Gastrocnemius medialis (tissue), 4 donors: ENCODE results near the gene GPR142. TPM values are rescaled to one million over a fixed set of nuclear protein-coding genes. Genes with fewer than 3 reads are reported as not detected.

Source experiments
- ATAC-seq, 2 donors: fragments of 150-250 bp; one replicate each; pipeline ENCODE4 v1.9.1; 2016
- DNase-seq, 2 donors: peaks; one replicate each; pipeline ENCODE4 v3.0.0-alpha.2; 2019
- H3K27ac ChIP-seq, 4 donors: fragments of 200-600 bp; sonication (generic); 1 replicate in 1 of 4; 2 replicates in 3 of 4; pipeline ENCODE4 v1.5.1; 2016 to 2018; ENCODE audit warnings: mild to moderate bottlenecking in 2 of 4, moderate library complexity in 1 of 4
- H3K27me3 ChIP-seq, 3 donors: fragments of 200-600 bp; sonication (generic) in 2 of 3; 1 replicate in 1 of 3; 2 replicates in 2 of 3; pipeline versions ENCODE4 v1.5.1 to v1.6.0; 2016 to 2019; ENCODE audit warnings: mild to moderate bottlenecking in 1 of 3, moderate library complexity in 1 of 3
- H3K36me3 ChIP-seq, 2 donors: fragments of 200-600 bp; sonication (generic) in 1 of 2; one replicate each; pipeline ENCODE4 v1.5.1; 2017 to 2018
- H3K4me1 ChIP-seq, 2 donors: fragments of 200-600 bp; sonication (generic) in 1 of 2; one replicate each; pipeline ENCODE4 v1.5.1; 2016 to 2017; ENCODE audit warnings: mild to moderate bottlenecking in 2 of 2
- H3K4me3 ChIP-seq, 4 donors: fragments of 200-600 bp; sonication (generic) in 3 of 4; 1 replicate in 1 of 4; 2 replicates in 3 of 4; pipeline ENCODE4 v1.5.1; 2016 to 2019; ENCODE audit warnings: mild to moderate bottlenecking in 2 of 4
- H3K9me3 ChIP-seq, 3 donors: fragments of 200-600 bp; sonication (generic) in 2 of 3; 1 replicate in 1 of 3; 2 replicates in 2 of 3; pipeline ENCODE4 v1.5.1; 2016 to 2019
- CTCF ChIP-seq, 5 experiments: fragments of 450-650 bp in 3 of 5; fragments of 200-600 bp in 2 of 5; sonication (generic) in 2 of 5; IDR thresholded peaks in 4 of 5; conservative IDR thresholded peaks in 1 of 5; 1 replicate in 4 of 5; 2 replicates in 1 of 5; pipeline ENCODE4 v1.5.1; 2016 to 2019; ENCODE audit warnings: antibody characterized with exemption in 5 of 5, mild to moderate bottlenecking in 3 of 5, moderate library complexity in 3 of 5
- POLR2A ChIP-seq, 2 donors: fragments of 450-650 bp; IDR thresholded peaks; one replicate each; pipeline ENCODE4 v1.6.1; 2017; ENCODE audit warnings: antibody characterized with exemption in 2 of 2, mild to moderate bottlenecking in 2 of 2, moderate library complexity in 2 of 2
- in situ Hi-C, 4 donors: fragments of 200-750 bp; cut with MboI; loops; one replicate each; pipeline versions ENCODE4 v1.15.0 to v1.8.0; 2017; ENCODE audit warnings: low sequenced_read_pairs in 4 of 4
- intact Hi-C: fragments of 100-400 bp; cut with DNase I; formaldehyde crosslinking; loops from one replicate; pipeline ENCODE4 v1.15.1; 2023; ENCODE audit warnings: low total_unique reads
- total RNA-seq, 4 donors: library from RNA; depleted of rRNA; stranded (reverse); fragments of >200 nt; gene quantifications; one replicate each; pipeline versions ENCODE4 v1.1.0 to v1.2.3, GENCODE V29; 2016

GPR142 gene
- total RNA-seq, 4 donors from 2014 or later = not detected

GRCh38 chr17:74340470-74341023 is 26.8 kb upstream of the GPR142 start:
- TF ChIP-seq POLR2A (IDR thresholded peaks at IDR 0.05) (no peak), CTCF (IDR thresholded peaks at IDR 0.05 in 4 of 5, conservative IDR thresholded peaks at IDR 0.05 in 1 of 5) (no peak)
- intact Hi-C loops = no loop called here
- no peak for DNase-seq
- H3K4me3 ChIP-seq = no peak overlapping the region
- no peak overlapping the region for H3K27ac ChIP-seq
- no peaks in the 10 kb centered on the region for H3K36me3 ChIP-seq
- no peaks in the 10 kb centered on the region for H3K9me3 ChIP-seq
- ATAC-seq = no peak
- peaks cover 0 to 8% (median 0%) of the 10 kb centered on the region in 3 donors for H3K27me3 ChIP-seq
- H3K4me1 ChIP-seq = no peaks in the 10 kb centered on the region
- in situ Hi-C loops = no loop called here

GRCh38 chr17:74342224-74342623 is 25.1 kb upstream of the GPR142 start:
- ATAC-seq (no peak), DNase-seq (no peak)
- in situ Hi-C loops = no loop called here
- Histone ChIP-seq H3K4me3 (no peak overlapping the region), H3K4me1 (no peaks in the 10 kb centered on the region), H3K9me3 (no peaks in the 10 kb centered on the region), H3K36me3 (no peaks in the 10 kb centered on the region), H3K27ac (no peak overlapping the region), H3K27me3 (peaks cover 0 to 5% (median 0%) of the 10 kb centered on the region in 3 donors)
- TF ChIP-seq CTCF (IDR thresholded peaks at IDR 0.05 in 4 of 5, conservative IDR thresholded peaks at IDR 0.05 in 1 of 5) (no peak), POLR2A (IDR thresholded peaks at IDR 0.05) (no peak)
- intact Hi-C loops = no loop called here

GRCh38 chr17:74343121-74343520 is 24.2 kb upstream of the GPR142 start:
- H3K27me3 ChIP-seq = no peaks in the 10 kb centered on the region
- H3K4me3 ChIP-seq = no peak overlapping the region
- in situ Hi-C loops (no loop called here), intact Hi-C loops (no loop called here)
- DNase-seq (no peak), ATAC-seq (no peak)
- no peaks in the 10 kb centered on the region for H3K4me1 ChIP-seq
- no peaks in the 10 kb centered on the region for H3K9me3 ChIP-seq
- no peak overlapping the region for H3K27ac ChIP-seq
- no peak for TF ChIP-seq POLR2A (IDR thresholded peaks at IDR 0.05)
- TF ChIP-seq CTCF (IDR thresholded peaks at IDR 0.05 in 4 of 5, conservative IDR thresholded peaks at IDR 0.05 in 1 of 5) = no peak
- H3K36me3 ChIP-seq = no peaks in the 10 kb centered on the region

GRCh38 chr17:74343526-74344284 is 23.6 kb upstream of the GPR142 start:
- ATAC-seq (no peak), DNase-seq (no peak)
- H3K4me1 ChIP-seq = no peaks in the 10 kb centered on the region
- TF ChIP-seq CTCF (IDR thresholded peaks at IDR 0.05 in 4 of 5, conservative IDR thresholded peaks at IDR 0.05 in 1 of 5) (no peak), POLR2A (IDR thresholded peaks at IDR 0.05) (no peak)
- no peaks in the 10 kb centered on the region for H3K36me3 ChIP-seq
- intact Hi-C loops = no loop called here
- H3K9me3 ChIP-seq = no peaks in the 10 kb centered on the region
- in situ Hi-C loops = no loop called here
- no peak overlapping the region for H3K27ac ChIP-seq
- no peak overlapping the region for H3K4me3 ChIP-seq
- H3K27me3 ChIP-seq = no peaks in the 10 kb centered on the region
